ENCODE measurements around the gene RPS21. TPM values are rescaled to one million over a fixed set of nuclear protein-coding genes. Genes with fewer than 3 reads are reported as not detected.

RPS21 gene
- total and polyA plus RNA-seq, 9 of the 15 experiments (the other 6 are each of a cell fraction or from before 2014, with no cell fraction given): 1,380 to 5,647 (median 3,091) TPM

GRCh38 chr20:62415354-62416111, 28.6 kb downstream of the RPS21 start:
- CTCF ChIA-PET (ENCODE audit: low intra/inter-chr PET ratio): no interaction called here
- no TSS peak for BruUV-seq (replicated peaks)
- no peak for TF ChIP-seq NFIX (CRISPR knock-in tag; IDR thresholded peaks at IDR 0.05; ENCODE audit: low read depth)
- no peak for TF ChIP-seq GTF3C2 (IDR thresholded peaks at IDR 0.05; ENCODE audit: borderline replicate concordance, extremely low read depth, insufficient read length)
- TF ChIP-seq FIP1L1 (IDR thresholded peaks at IDR 0.05; ENCODE audit: low read depth, low read length, poor library complexity, severe bottlenecking): no peak
- TF ChIP-seq ZC3H4 (CRISPR knock-in tag; IDR thresholded peaks at IDR 0.05; ENCODE audit: borderline replicate concordance): no peak
- TF ChIP-seq ZNF274 (IDR thresholded peaks at IDR 0.05; ENCODE audit: borderline replicate concordance, low read depth, low read length): no peak
- no peak for TF ChIP-seq ZBTB12 (CRISPR knock-in tag; IDR thresholded peaks at IDR 0.05)
- TF ChIP-seq ZNF12 (CRISPR knock-in tag; IDR thresholded peaks at IDR 0.05): no peak
- TF ChIP-seq ZFPM2 (CRISPR knock-in tag; IDR thresholded peaks at IDR 0.05): no peak
- no peak for TF ChIP-seq TGIF2 (CRISPR knock-in tag; IDR thresholded peaks at IDR 0.05)
- TF ChIP-seq SNAPC5 (CRISPR knock-in tag; IDR thresholded peaks at IDR 0.05): no peak
- TF ChIP-seq LCOR (CRISPR knock-in tag; IDR thresholded peaks at IDR 0.05): no peak
- no peak for TF ChIP-seq RHOXF2B (CRISPR knock-in tag; conservative IDR thresholded peaks at IDR 0.05)
- TF ChIP-seq IRF2 (CRISPR knock-in tag; IDR thresholded peaks at IDR 0.05): no peak
- TF ChIP-seq SRSF7 (optimal IDR thresholded peaks at IDR 0.05; ENCODE audit: low read depth, low read length): no peak
- TF ChIP-seq MAX (CRISPR knock-in tag; IDR thresholded peaks at IDR 0.05): no peak
- TF ChIP-seq BACH1 (tag; IDR thresholded peaks at IDR 0.05): no peak
- no peak for TF ChIP-seq MIER1 (IDR thresholded peaks at IDR 0.05; ENCODE audit: low read depth)

More at GRCh38 chr20:62415354-62416111, 28.6 kb downstream of the RPS21 start:
- POLR2A ChIA-PET: interaction anchor here (0.6 kb wide), 1 partner anchor 772 kb away, joined by 3 read pairs; no protein-coding TSS in a partner anchor
- ATAC-seq (no peak), FAIRE-seq (no peak), DNase-seq (ENCODE audit: extremely low read depth in 1 of 4, low spot score in 3 of 4) (no peak)
- H3K79me2 ChIP-seq (ENCODE audit: control insufficient read depth, insufficient read depth, low read length): no peaks in the 10 kb centered on the region
- 0 out of 2 replicates have a peak, but pooled peaks cover 6% of the 10 kb centered on the region for H4K20me1 ChIP-seq (replicated peaks; ENCODE audit: control insufficient read depth, insufficient read depth, low read length)
- no peaks in the 10 kb centered on the region for H3K9me3 ChIP-seq (replicated peaks; ENCODE audit: control insufficient read depth, insufficient read depth, low read depth, low read length)
- no peak overlapping the region for H3K27ac ChIP-seq (ENCODE audit: extremely low read depth, low read depth, low read length)
- no peak overlapping the region for H2AFZ ChIP-seq (ENCODE audit: low read depth, low read length)
- 13% methylated on average over 17 of the region's 24 CpGs for WGBS (ENCODE audit: insufficient coverage, low coverage, missing lambda C conversion rate)
- H3K9ac ChIP-seq (ENCODE audit: insufficient read depth in 1 of 2, low read depth in 2 of 2, low read length in 2 of 2): no peak overlapping the region; a peak in 1 of 4 replicates
- H3K4me3 ChIP-seq: no peak overlapping the region
- in situ Hi-C loops (cut with MboI): loop anchor here (5.0 to 10.0 kb wide), 2 partner anchors 77 to 199 kb away; no protein-coding TSS in a partner anchor
- peaks cover 8 to 89% of the 10 kb centered on the region in 2 experiments; a peak in 4 of 5 replicates for H3K4me1 ChIP-seq (replicated peaks in 1 of 2; ENCODE audit: control insufficient read depth in 2 of 2, insufficient read depth in 2 of 2, low read length in 2 of 2)
- no peak overlapping the region for H3K4me2 ChIP-seq (ENCODE audit: insufficient read depth, low read length)
- intact Hi-C loops (cut with micrococcal nuclease): no loop called here
- peaks cover 3% of the 10 kb centered on the region for H3K9me1 ChIP-seq (ENCODE audit: control insufficient read depth, insufficient read depth, low read length)
- no peaks in the 10 kb centered on the region for H3K36me3 ChIP-seq (ENCODE audit: control insufficient read depth, insufficient read depth, low read length)
- H3K27me3 ChIP-seq (ENCODE audit: control insufficient read depth in 2 of 2, insufficient read depth in 2 of 2, low read length in 2 of 2): peaks cover 10 to 31% of the 10 kb centered on the region in 2 experiments; a peak in 4 of 5 replicates
